ENCODE measurements around the gene CLCN6. TPM values are rescaled to one million over a fixed set of nuclear protein-coding genes. Genes with fewer than 3 reads are reported as not detected.

CLCN6 gene
- total and polyA plus RNA-seq, 2 donors (not counting 1 experiment from before 2014, with no cell fraction given): 35.0 to 99.8 TPM

GRCh38 chr1:11768821-11769220 lies 37.2 kb upstream of the CLCN6 start:
- CTCF ChIA-PET: interaction anchor here (1.2 kb wide), 1 partner anchor 46 kb away, joined by 3 read pairs; no protein-coding TSS in a partner anchor
- 90% methylated on average over 2 of the region's 4 CpGs for WGBS (ENCODE audit: insufficient coverage)

GRCh38 chr1:11769274-11769673 lies 36.7 kb upstream of the CLCN6 start:
- H3K4me3 Mint-ChIP-seq: no peak overlapping the region
- Histone ChIP-seq H3K36me3 (replicated peaks in 1 of 2; ENCODE audit: control extremely low read depth in 1 of 2, control insufficient read depth in 1 of 2, extremely low read depth in 1 of 2, insufficient read depth in 2 of 2, low read length in 1 of 2) (no peaks in the 10 kb centered on the region), H3K4me1 (ENCODE audit: control insufficient read depth in 2 of 2, insufficient read depth in 2 of 2, low read length in 2 of 2) (no peaks in the 10 kb centered on the region), H3K4me2 (replicated peaks; ENCODE audit: low read depth, low read length, poor library complexity, severe bottlenecking) (no peak overlapping the region), H3K27me3 (replicated peaks in 1 of 4; ENCODE audit: control extremely low read depth in 1 of 4, control insufficient read depth in 3 of 4, insufficient read depth in 4 of 4, low read length in 3 of 4) (no peaks in the 10 kb centered on the region), H4K20me1 (ENCODE audit: control insufficient read depth, insufficient read depth, low read length, poor library complexity, severe bottlenecking) (no peaks in the 10 kb centered on the region), H3K4me3 (ENCODE audit: control extremely low read depth in 1 of 5, extremely low read depth in 1 of 5, insufficient read depth in 1 of 5, low read depth in 2 of 5, low read length in 4 of 5) (no peak overlapping the region), H3K79me2 (ENCODE audit: control insufficient read depth, insufficient read depth, low read length) (no peaks in the 10 kb centered on the region), H3K9me3 (ENCODE audit: control extremely low read depth in 1 of 3, control insufficient read depth in 2 of 3, insufficient read depth in 1 of 3, low read length in 2 of 3) (no peaks in the 10 kb centered on the region), H3K27ac (ENCODE audit: low read length in 2 of 2) (no peak overlapping the region), H3K9ac (ENCODE audit: low read length) (no peak overlapping the region), H2AFZ (ENCODE audit: insufficient read depth, low read depth, low read length, poor library complexity, severe bottlenecking) (no peak overlapping the region)
- no peak for DNase-seq
- TF ChIP-seq EZH2 (IDR thresholded peaks at IDR 0.05; ENCODE audit: borderline replicate concordance, insufficient read depth, low read depth, low read length, poor library complexity, severe bottlenecking) (no peak), CTCF (IDR thresholded peaks at IDR 0.05) (no peak)
- ChIA-PET POLR2A (no interaction called here), CTCF (interaction anchor here (1.2 kb wide), 1 partner anchor 46 kb away, joined by 3 read pairs; no protein-coding TSS in a partner anchor)
- H3K27ac Mint-ChIP-seq: no peak overlapping the region
- H3K9me3 Mint-ChIP-seq (ENCODE audit: insufficient read depth): no peaks in the 10 kb centered on the region
- 85% methylated on average over 4 of the region's 4 CpGs for WGBS (ENCODE audit: insufficient coverage)
- intact Hi-C loops (cut with micrococcal nuclease): no loop called here
- peaks cover 3% of the 10 kb centered on the region for H3K4me1 Mint-ChIP-seq
- peaks cover under 1% of the 10 kb centered on the region for H3K27me3 Mint-ChIP-seq
- no peak for ATAC-seq (ENCODE audit: low read depth)

More at GRCh38 chr1:11768821-11769220, 37.2 kb upstream of the CLCN6 start:
- H3K4me2 ChIP-seq (replicated peaks; ENCODE audit: low read depth, low read length, poor library complexity, severe bottlenecking): no peak overlapping the region
- no peak overlapping the region for H3K27ac ChIP-seq (ENCODE audit: low read length in 2 of 2)
- H3K4me3 Mint-ChIP-seq: no peak overlapping the region
- H3K79me2 ChIP-seq (ENCODE audit: control insufficient read depth, insufficient read depth, low read length): no peaks in the 10 kb centered on the region
- TF ChIP-seq EZH2 (IDR thresholded peaks at IDR 0.05; ENCODE audit: borderline replicate concordance, insufficient read depth, low read depth, low read length, poor library complexity, severe bottlenecking) (no peak), CTCF (IDR thresholded peaks at IDR 0.05) (no peak)
- DNase-seq (no peak), ATAC-seq (ENCODE audit: low read depth) (no peak)
- POLR2A ChIA-PET: no interaction called here
- H3K4me1 ChIP-seq (ENCODE audit: control insufficient read depth in 2 of 2, insufficient read depth in 2 of 2, low read length in 2 of 2): no peaks in the 10 kb centered on the region
- H3K27ac Mint-ChIP-seq: no peak overlapping the region
- H3K4me1 Mint-ChIP-seq: peaks cover 3% of the 10 kb centered on the region
- no peaks in the 10 kb centered on the region for H3K9me3 ChIP-seq (ENCODE audit: control extremely low read depth in 1 of 3, control insufficient read depth in 2 of 3, insufficient read depth in 1 of 3, low read length in 2 of 3)
- intact Hi-C loops (cut with micrococcal nuclease): no loop called here
- no peaks in the 10 kb centered on the region for H3K27me3 ChIP-seq (replicated peaks in 1 of 4; ENCODE audit: control extremely low read depth in 1 of 4, control insufficient read depth in 3 of 4, insufficient read depth in 4 of 4, low read length in 3 of 4)
- H4K20me1 ChIP-seq (ENCODE audit: control insufficient read depth, insufficient read depth, low read length, poor library complexity, severe bottlenecking): no peaks in the 10 kb centered on the region
- no peak overlapping the region for H2AFZ ChIP-seq (ENCODE audit: insufficient read depth, low read depth, low read length, poor library complexity, severe bottlenecking)
- H3K36me3 ChIP-seq (replicated peaks in 1 of 2; ENCODE audit: control extremely low read depth in 1 of 2, control insufficient read depth in 1 of 2, extremely low read depth in 1 of 2, insufficient read depth in 2 of 2, low read length in 1 of 2): no peaks in the 10 kb centered on the region
- H3K27me3 Mint-ChIP-seq: no peaks in the 10 kb centered on the region
- no peak overlapping the region for H3K4me3 ChIP-seq (ENCODE audit: control extremely low read depth in 1 of 5, extremely low read depth in 1 of 5, insufficient read depth in 1 of 5, low read depth in 2 of 5, low read length in 4 of 5)
- H3K9ac ChIP-seq (ENCODE audit: low read length): no peak overlapping the region
- H3K9me3 Mint-ChIP-seq (ENCODE audit: insufficient read depth): no peaks in the 10 kb centered on the region

Measured in B cell (primary cell).